ENCODE data around the gene RAD9B. TPM values are rescaled to one million over a fixed set of nuclear protein-coding genes. Genes with fewer than 3 reads are reported as not detected.

RAD9B gene
- total RNA-seq, 1 donor from 2014 or later = 0.17 TPM

DNA sequence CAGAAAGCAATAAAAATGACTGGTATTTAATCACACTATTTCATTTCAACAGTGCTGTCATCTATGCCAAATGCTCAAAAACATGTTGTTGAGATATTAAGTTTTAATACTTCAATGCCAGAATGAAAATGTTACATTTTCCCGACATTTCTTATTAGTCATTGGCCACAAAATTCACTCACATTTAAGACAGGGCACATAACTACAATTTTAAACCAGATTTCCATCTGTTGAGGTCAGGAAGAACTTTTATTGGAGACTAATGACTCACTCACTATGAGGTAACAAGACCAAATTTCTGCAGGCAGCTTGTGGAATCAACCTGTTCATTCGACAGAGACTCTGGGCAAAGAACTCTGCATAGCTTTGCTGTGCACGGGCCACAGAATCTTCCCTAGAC is 44.2 kb downstream of the RAD9B start:
- no peaks in the 10 kb centered on the region for H3F3A ChIP-seq (ENCODE audit: low read depth)
- H3K27ac Mint-ChIP-seq = no peak overlapping the region
- no peaks in the 10 kb centered on the region for H3K27me3 Mint-ChIP-seq (ENCODE audit: insufficient read depth, low read depth)
- no peak for TF ChIP-seq EZH2phosphoT487 (IDR thresholded peaks at IDR 0.05)
- TF ChIP-seq, protein P1, sequence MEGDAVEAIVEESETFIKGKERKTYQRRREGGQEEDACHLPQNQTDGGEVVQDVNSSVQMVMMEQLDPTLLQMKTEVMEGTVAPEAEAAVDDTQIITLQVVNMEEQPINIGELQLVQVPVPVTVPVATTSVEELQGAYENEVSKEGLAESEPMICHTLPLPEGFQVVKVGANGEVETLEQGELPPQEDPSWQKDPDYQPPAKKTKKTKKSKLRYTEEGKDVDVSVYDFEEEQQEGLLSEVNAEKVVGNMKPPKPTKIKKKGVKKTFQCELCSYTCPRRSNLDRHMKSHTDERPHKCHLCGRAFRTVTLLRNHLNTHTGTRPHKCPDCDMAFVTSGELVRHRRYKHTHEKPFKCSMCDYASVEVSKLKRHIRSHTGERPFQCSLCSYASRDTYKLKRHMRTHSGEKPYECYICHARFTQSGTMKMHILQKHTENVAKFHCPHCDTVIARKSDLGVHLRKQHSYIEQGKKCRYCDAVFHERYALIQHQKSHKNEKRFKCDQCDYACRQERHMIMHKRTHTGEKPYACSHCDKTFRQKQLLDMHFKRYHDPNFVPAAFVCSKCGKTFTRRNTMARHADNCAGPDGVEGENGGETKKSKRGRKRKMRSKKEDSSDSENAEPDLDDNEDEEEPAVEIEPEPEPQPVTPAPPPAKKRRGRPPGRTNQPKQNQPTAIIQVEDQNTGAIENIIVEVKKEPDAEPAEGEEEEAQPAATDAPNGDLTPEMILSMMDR (IDR thresholded peaks at IDR 0.05) = no peak
- H2AFZ ChIP-seq (replicated peaks) = no peak overlapping the region
- H3K27me3 ChIP-seq = no peaks in the 10 kb centered on the region
- no peak overlapping the region for H3K9ac ChIP-seq
- no peak overlapping the region for H3K27ac ChIP-seq
- H3K4me1 ChIP-seq = peaks cover 7% of the 10 kb centered on the region
- no peak overlapping the region for H3K4me3 ChIP-seq
- no peak for DNase-seq (ENCODE audit: low spot score)
- no peaks in the 10 kb centered on the region for H3K9me3 Mint-ChIP-seq
- no peaks in the 10 kb centered on the region for H4K20me1 ChIP-seq (ENCODE audit: low read depth)
- H3K9me3 ChIP-seq (ENCODE audit: low read depth) = no peaks in the 10 kb centered on the region
- no peak overlapping the region for H3K4me3 Mint-ChIP-seq
- no peak overlapping the region for H3K4me2 ChIP-seq
- H3K36me3 ChIP-seq = no peaks in the 10 kb centered on the region
- peaks cover 2% of the 10 kb centered on the region for H3K4me1 Mint-ChIP-seq
- peaks cover 4% of the 10 kb centered on the region for H3K79me2 ChIP-seq (ENCODE audit: low read depth)
- peaks cover 23% of the 10 kb centered on the region for H3K36me3 Mint-ChIP-seq

DNA sequence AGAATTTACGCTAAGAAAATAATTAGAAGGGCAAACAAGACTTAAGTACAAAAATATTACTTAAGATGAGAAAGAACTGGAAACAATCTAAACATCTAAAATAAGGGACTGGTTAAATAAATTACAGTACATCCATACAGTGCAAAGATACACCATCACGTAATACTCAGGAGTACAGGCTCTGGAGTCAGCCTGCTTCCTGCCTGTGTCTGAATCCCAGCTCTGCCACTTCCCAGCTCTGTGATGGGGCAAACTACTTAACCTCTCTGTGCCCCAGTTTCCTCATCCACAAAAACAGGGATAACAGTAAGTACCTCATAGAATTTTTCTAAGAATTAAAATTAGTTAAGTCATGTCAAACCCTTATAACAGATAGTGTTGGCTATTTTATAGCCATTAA is 45.0 kb downstream of the RAD9B start:
- H3K36me3 ChIP-seq = no peaks in the 10 kb centered on the region
- TF ChIP-seq, protein P1 (IDR thresholded peaks at IDR 0.05) = no peak
- no peak for TF ChIP-seq EZH2 (IDR thresholded peaks at IDR 0.05)
- no peak for TF ChIP-seq EZH2phosphoT487 (IDR thresholded peaks at IDR 0.05)
- H3F3A ChIP-seq (ENCODE audit: low read depth) = no peaks in the 10 kb centered on the region
- DNase-seq (ENCODE audit: low spot score) = no peak
- no peak overlapping the region for H3K27ac ChIP-seq
- no peaks in the 10 kb centered on the region for H3K9me3 Mint-ChIP-seq
- no peak overlapping the region for H3K4me3 ChIP-seq
- no peak overlapping the region for H3K4me2 ChIP-seq
- no peak overlapping the region for H2AFZ ChIP-seq (replicated peaks)
- H3K27me3 ChIP-seq = no peaks in the 10 kb centered on the region
- peaks cover 2% of the 10 kb centered on the region for H3K4me1 Mint-ChIP-seq
- peaks cover 22% of the 10 kb centered on the region for H3K36me3 Mint-ChIP-seq
- H3K9ac ChIP-seq = no peak overlapping the region
- peaks cover 7% of the 10 kb centered on the region for H3K4me1 ChIP-seq
- no peaks in the 10 kb centered on the region for H4K20me1 ChIP-seq (ENCODE audit: low read depth)
- no peak overlapping the region for H3K4me3 Mint-ChIP-seq
- no peak overlapping the region for H3K27ac Mint-ChIP-seq
- H3K9me3 ChIP-seq (ENCODE audit: low read depth) = no peaks in the 10 kb centered on the region
- H3K27me3 Mint-ChIP-seq (ENCODE audit: insufficient read depth, low read depth) = no peaks in the 10 kb centered on the region
- peaks cover 4% of the 10 kb centered on the region for H3K79me2 ChIP-seq (ENCODE audit: low read depth)

DNA sequence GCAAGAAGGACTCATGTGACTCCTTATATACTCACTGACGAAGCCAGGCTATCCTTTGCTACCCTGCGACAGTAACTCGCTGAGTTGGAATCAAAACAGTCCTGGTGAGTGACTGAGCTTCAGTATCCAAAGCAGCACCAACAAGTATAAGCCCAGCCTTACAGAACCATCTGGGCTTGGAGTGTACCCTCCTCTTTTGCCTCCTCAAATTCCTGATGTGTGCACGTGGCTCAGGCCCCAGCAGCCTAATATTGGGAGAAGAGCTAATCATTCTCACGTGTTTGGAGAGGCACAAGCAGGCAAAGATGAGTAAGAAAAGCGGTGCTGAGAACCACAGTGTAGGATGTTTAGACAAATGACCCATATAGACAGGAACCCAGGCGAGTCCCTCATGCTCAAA is 46.5 kb downstream of the RAD9B start:
- H3K79me2 ChIP-seq (ENCODE audit: low read depth) = peaks cover 4% of the 10 kb centered on the region
- H3K4me3 Mint-ChIP-seq = no peak overlapping the region
- H3K4me3 ChIP-seq = no peak overlapping the region
- no peaks in the 10 kb centered on the region for H3K4me1 ChIP-seq
- no peak overlapping the region for H3K4me2 ChIP-seq
- H3K36me3 Mint-ChIP-seq = peaks cover 14% of the 10 kb centered on the region
- no peak for TF ChIP-seq EZH2 (IDR thresholded peaks at IDR 0.05)
- TF ChIP-seq, protein P1 (IDR thresholded peaks at IDR 0.05) = no peak
- no peak for TF ChIP-seq EZH2phosphoT487 (IDR thresholded peaks at IDR 0.05)
- H3K27ac Mint-ChIP-seq = no peak overlapping the region
- no peaks in the 10 kb centered on the region for H3F3A ChIP-seq (ENCODE audit: low read depth)
- H3K27me3 ChIP-seq = no peaks in the 10 kb centered on the region
- H3K27ac ChIP-seq = no peak overlapping the region
- no peaks in the 10 kb centered on the region for H3K9me3 Mint-ChIP-seq
- no peak overlapping the region for H2AFZ ChIP-seq (replicated peaks)
- H4K20me1 ChIP-seq (ENCODE audit: low read depth) = no peaks in the 10 kb centered on the region
- no peaks in the 10 kb centered on the region for H3K9me3 ChIP-seq (ENCODE audit: low read depth)
- H3K27me3 Mint-ChIP-seq (ENCODE audit: insufficient read depth, low read depth) = no peaks in the 10 kb centered on the region
- H3K4me1 Mint-ChIP-seq = peaks cover 2% of the 10 kb centered on the region
- no peak overlapping the region for H3K9ac ChIP-seq
- no peak for DNase-seq (ENCODE audit: low spot score)
- H3K36me3 ChIP-seq = no peaks in the 10 kb centered on the region
